GM21390 (cell line): Measurements from ENCODE around the gene CYFIP2.
"Not testable (repeated sequence)": the region's sequence is repeated elsewhere in the genome, so short reads cannot be mapped to it uniquely, and the experiment has no call there.

Experiments used
- ATAC-seq: cut with Tn5 transposase; IDR thresholded peaks from one replicate; pipeline ENCODE4 v1.9.1; 2021; ENCODE audit not compliant: unreplicated experiment

Gene CYFIP2

DNA sequence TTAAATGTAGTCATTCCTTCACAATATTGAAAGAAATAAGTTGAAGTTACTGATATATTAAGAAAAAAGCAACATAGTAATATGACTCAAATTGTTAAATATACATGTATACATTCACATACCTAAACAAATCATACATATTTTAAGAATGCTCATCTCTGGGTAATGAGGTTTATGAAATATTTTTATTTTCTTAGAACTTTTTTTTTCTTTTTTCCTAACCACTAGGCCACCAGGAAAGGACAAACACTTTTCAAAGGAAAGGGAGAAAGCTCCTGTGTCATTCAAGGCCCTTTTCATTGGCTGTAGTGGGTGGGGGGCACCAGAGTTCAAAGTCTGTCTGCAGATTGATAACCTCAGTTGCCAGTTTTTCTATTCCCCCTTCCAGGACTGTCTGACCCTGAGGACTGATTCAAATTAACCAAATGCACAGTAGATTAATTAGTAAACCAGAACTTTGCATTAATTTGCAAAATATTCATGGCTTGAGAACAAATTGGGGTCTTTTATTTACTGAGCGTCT is 121.2 kb downstream of the CYFIP2 start:
- ATAC-seq: no peak

DNA sequence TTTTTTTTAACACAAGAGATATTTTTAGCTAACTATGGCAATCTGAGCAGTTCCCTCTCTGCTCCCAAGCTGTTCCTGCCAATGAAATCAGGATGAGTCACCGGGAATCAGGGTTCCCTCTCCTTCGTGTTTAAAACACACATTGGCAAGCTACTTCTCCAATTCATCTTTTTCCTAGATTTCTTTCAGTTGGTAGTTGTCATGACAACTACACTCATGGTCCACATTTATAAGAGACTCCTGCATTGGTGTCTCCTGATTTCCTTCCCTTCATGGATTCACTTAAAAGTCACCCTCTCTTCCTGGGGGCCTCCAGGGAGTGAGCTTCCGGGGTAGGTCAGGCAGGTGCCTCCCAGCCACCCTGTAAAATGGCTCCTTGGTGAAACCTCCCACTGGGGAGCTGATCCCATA is 121.8 kb downstream of the CYFIP2 start:
- ATAC-seq: no peak

DNA sequence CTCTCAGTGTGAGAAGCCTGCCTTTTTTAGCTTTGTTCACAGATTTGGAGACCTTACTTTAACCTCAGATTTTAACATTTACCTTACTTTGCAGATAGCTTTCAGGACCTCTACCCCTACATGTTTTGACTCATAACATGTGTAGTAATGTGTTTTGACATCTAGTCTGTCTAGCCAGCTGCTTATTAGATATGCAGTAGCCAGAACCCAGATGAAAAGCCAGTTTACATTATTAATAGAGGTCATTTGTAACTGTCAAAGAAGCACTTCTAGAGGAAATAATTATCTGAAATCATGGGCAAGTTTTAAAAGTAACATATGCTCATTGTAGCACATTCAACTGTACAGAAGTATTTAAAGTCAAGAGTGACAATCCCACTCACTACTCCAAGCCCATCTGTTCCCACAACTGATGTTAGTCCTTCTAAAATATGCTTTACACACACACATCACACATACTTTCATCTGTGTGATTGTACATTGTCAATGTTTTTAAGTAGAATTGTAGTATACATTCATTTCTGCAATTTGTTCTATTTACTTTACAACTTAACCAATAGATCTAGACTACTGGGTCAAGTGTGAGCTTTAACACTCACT is 122.3 kb downstream of the CYFIP2 start:
- ATAC-seq: no peak

DNA sequence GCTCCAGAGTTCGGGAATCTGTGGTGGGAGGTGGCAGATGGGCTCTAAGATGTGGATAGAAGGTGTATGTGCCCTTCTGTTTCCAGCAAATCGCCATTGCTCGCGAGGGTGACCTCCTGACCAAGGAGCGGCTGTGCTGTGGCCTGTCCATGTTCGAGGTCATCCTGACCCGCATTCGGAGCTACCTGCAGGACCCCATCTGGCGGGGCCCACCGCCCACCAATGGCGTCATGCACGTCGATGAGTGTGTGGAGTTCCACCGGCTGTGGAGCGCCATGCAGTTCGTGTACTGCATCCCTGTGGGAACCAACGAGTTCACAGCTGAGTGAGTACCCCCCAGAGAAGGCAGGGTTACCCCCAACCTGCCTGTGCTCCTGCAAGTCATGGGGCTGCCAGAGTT is 123.2 kb downstream of the CYFIP2 start:
- no peak for ATAC-seq

DNA sequence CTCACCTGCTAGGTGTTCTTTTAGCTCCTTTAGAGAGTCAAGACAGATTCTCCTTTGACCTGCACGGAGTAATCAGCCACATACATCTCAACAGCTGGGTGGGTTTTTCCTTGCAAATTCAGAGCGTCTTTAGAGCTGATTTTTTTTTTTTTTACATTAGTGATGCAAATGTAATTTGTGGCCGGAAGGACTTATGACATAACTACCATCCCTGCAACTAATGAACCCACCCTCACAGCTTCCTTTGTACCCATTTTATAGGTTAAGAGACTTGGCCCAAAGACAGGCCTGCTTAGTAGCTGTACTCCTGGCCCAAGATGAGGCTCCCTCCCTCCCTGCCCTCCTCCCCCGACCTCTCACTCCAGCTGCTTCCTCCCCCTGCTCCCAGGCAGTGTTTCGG is 124.2 kb downstream of the CYFIP2 start:
- ATAC-seq: no peak

DNA sequence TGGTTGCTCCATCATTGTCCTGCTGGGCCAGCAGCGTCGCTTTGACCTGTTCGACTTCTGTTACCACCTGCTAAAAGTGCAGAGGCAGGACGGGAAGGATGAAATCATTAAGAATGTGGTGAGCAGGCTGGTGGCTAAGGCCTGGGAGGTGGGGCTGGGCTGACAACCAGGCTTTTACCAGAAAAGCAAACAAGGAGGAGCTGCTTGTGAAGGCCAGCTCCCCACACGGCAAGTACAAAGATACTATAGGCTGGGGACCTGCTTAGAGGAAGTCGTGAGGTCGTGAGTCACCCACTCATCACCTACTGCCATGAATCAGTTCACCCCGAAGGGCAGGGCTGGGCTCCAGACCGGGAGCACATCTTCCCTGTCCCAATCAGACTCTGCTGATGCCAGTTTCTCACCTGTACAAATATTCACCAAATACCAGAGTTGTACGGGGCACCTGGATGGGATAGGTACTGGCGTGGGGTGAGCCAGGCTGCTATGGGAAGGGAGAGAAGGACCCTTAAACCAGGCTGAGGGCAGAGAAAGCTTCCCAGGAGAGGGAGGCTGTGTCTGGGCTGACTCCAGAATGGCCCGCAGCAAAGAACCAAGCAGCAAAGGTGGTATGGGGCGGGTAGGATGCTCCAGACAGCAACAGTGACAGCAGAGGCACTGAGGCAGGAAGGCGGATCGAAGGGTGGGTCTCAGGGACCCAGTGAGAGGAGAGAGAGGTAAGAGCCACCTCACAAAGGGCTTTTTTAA is 124.8 kb downstream of the CYFIP2 start:
- no peak for ATAC-seq

DNA sequence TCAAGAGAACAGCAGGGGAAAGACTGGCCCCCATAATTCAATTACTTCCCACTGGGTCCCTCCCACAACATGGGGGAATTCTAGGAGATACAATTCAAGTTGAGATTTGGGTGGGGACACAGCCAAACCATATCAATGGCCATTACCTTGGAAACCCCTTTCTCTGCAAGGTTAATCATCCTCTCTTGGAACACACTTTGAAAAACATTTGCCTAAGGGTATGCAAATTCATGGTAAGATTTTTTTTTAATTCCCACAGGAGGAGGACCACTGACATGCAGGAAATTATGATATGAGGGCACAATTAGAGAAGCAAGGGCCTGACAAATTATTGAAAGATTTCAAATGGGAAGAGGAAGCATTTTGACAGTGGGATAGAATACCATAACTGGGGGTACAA is 132.4 kb downstream of the CYFIP2 start:
- ATAC-seq: no peak

DNA sequence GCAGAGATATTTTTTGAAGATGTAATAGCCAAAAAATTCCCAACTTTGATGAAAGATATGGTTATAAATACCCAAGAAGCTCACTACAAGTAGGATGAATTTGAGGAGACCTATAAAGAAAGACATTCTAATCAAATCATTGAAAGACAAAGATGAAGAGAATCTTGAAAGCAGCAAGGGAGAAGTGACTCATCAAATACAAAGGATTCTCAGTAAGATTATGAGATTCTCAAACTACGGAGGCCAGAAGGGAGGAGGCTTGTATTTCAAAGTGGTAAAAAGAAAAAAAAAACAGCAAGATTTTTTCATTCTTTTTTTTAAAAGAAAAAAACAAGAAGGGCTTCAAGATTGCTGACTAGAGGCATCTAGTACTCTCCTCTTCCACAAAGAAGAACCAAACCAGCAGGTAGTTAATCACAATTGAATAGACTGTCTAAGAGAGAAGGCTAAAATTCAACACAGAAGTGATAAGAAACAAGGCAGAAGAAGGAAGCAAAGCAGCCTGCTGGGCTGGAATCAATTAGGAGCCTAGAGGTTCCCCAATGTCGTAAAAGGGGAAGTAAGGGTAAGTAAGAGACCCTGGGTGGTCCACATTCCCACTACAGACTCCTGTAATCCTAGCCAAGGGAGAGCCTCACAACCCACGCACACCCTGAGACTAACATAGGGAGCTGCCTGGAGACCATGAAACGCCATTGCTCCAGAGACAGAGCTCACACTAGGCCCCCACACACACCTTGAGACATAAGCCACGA is 135.0 kb downstream of the CYFIP2 start:
- ATAC-seq: no peak

DNA sequence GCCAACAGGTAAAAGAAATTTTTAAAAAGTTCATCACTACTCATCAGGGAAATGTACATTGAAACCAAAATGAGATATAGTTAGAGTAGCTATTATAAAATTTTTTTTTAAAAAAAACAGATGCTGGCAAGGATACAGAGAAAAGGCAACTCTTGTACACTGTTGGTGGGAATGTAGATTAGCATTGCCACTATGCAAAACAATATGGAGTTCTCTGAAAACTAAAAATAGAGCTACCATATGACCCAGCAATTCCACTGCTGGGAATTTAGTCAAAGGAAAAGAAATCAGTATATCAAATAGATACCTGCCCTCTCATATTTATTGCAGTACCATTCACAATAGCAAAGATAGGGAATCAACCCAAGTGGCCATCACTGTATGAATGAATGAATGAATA is 149.9 kb downstream of the CYFIP2 start:
- ATAC-seq: no peak

DNA sequence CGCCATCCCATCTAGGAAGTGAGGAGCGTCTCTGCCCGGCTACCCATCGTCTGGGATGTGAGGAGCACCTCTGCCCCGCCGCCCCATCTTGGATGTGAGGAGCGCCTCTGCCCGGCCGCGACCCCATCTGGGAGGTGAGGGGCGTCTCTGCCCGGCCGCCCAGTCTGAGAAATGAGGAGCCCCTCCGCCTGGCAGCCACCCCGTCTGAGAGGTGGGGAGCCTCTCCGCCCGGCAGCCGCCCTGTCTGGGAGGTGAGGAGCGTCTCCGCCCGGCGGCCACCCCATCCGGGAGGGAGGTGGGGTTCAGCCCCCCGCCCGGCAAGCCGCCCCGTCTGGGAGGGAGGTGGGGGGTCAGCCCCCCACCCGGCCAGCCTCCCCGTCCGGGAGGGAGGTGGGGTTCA is 153.6 kb downstream of the CYFIP2 start:
- ATAC-seq: not testable (repeated sequence)

DNA sequence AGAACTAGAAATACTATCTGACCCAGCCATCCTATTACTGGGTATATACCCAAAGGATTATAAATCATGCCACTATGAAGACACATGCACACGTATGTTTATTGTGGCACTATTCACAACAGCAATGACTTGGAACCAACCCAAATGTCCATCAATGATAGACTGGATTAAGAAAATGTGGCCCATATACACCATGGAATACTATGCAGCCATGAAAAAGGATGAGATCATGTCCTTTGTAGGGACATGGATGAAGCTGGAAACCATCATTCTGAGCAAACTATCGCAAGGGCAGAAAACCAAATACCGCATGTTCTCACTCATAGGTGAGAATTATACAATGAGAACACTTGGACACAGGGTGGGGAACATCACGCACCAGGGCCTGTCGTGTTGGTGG is 164.0 kb downstream of the CYFIP2 start:
- not testable (repeated sequence) for ATAC-seq

DNA sequence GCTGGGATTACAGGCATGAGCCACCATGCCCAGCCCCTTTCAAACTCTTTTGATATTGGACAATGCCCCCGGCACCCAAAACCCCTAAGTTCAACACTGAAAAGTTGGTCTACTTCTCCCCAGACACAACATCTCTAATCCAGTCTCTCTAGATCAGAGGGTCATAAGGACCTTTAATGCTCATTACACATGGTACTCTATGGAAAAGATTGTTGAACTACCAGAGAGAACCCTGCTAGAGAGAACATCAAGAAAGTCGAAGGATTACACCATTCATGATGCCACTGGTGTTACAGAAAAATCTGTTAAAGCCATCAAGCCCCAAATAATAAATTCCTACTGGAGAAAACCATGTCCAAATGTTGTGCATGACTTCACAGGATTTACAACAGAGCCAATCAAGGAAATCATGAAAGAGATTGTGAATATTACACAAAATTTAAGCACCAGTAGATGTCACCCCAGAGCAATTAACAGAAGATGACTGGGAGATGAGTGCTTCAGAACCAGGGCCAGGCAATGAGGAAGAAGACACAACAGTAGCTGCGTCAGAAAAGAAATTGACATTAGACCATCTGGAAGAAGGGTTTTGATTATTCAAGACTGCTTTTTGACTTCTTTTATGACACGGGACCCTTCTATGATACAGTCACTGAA is 165.7 kb downstream of the CYFIP2 start:
- ATAC-seq: peak; percentile 78

DNA sequence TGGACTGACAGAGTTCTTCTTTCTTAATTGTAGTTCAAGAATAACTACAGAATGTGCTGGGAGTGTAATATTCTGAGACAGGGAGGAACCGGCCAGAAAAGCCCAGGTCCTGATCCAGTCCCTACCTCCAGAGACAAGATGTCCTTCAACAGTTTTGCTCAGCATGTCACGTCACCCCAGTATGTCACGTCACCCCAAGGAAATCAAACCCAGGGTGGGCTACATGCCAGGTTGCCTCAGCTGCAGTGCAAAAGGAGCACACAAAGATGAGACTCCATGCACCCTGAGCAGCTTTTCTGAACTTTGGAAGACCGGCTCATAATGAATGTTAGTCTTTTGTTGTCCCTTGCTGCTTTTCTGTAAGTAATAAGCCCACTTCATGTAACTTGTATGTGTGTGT is 168.2 kb downstream of the CYFIP2 start:
- no peak for ATAC-seq

DNA sequence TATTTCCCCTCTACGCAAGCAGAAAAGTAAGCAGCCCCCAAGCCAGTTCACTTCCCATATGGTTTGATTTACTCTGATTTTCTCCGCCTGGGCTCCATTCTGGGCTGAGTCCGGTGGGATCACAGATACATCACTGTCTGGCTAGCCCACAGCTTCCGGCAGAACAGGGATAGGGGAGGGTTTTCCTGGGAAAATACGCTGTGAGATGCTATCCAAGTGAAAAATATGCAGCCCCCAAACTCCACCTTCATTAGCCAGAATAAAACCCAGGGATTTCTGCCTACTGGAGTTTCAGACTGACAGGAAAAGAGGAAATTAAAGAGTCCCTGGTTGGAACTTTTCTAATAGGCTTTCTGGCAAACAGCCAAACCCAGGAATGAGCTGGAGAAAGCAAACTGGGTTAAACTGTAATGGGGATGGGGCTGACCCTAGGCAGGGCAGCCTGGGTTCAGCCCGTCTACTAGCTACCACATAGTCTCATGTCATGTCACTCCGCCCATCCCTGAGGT is 177.2 kb downstream of the CYFIP2 start:
- ATAC-seq: no peak

DNA sequence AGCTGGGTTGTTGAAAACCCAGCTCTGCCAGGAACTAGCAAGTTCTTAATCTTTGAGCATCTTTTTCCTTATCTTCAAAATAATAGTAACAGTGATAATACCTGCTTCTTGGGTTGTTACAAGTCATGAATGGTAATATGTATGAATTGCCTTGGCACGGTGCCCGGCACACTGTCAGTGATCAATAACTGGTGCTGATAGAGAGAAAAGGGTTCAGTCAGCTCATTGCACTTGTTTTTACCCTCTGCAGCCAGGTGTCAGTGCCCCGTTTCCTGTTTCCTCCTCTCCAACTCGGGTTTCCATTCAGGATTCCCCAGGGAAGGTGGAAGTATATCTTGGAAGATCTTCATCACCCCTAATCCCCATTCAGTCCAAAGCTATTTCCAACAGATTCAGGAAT is 178.3 kb downstream of the CYFIP2 start:
- no peak for ATAC-seq
